Measurements from ENCODE around the gene RPL18A. TPM values are rescaled to one million over a fixed set of nuclear protein-coding genes. Genes with fewer than 3 reads are reported as not detected.

The RPL18A gene
- total and polyA plus RNA-seq, 2 of the 13 experiments (the other 11 are each of a cell fraction or from before 2014, with no cell fraction given): 1,471 to 2,004 TPM

DNA sequence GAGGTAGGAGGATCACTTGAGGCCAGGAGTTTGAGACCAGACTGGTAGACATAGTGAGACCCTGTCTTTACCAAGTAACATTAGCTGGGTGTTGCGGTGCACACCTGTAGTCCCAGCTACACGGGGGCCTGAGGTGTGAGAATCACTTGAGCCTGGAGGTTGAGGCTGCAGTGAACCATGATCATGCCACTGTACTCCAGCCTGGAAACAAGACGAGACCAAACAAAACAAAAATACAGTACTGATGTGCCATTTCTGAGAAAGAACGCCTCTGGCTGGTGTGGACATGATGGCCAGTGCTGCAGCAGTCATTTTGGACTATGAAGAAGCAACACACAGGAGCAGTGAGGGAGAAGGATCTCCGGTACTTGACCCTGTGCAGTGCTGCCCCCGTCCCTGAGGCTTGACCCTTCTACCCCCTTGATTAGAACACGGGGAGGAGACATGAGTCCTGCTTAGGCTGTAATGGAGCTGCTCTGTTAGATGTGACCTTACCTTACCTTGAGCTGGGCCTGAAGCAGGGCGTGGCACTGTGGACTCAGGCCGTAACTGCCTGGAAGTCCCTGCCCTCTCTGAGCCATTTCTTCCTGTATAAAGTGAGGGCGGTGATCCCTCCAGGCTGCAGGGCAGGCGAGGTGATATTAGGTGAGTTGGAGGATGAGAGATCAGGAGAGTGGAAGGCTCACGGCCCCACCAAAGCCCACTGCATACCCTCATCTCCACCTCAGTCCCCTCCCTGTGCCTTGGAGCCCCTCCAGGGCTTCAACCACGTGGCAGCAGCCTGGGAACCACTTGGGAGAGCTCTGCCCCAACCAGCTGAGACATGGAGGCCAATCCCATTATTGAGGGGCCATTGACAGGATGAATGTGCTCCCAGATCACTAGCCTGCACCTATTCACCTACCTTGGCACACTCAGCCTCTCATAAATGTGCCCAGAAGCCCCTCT, 5.9 kb downstream of the RPL18A start (continued):
- TF ChIP-seq, protein P1, sequence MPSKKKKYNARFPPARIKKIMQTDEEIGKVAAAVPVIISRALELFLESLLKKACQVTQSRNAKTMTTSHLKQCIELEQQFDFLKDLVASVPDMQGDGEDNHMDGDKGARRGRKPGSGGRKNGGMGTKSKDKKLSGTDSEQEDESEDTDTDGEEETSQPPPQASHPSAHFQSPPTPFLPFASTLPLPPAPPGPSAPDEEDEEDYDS (CRISPR knock-in tag; IDR thresholded peaks at IDR 0.05): no peak
- TF ChIP-seq, protein P2, sequence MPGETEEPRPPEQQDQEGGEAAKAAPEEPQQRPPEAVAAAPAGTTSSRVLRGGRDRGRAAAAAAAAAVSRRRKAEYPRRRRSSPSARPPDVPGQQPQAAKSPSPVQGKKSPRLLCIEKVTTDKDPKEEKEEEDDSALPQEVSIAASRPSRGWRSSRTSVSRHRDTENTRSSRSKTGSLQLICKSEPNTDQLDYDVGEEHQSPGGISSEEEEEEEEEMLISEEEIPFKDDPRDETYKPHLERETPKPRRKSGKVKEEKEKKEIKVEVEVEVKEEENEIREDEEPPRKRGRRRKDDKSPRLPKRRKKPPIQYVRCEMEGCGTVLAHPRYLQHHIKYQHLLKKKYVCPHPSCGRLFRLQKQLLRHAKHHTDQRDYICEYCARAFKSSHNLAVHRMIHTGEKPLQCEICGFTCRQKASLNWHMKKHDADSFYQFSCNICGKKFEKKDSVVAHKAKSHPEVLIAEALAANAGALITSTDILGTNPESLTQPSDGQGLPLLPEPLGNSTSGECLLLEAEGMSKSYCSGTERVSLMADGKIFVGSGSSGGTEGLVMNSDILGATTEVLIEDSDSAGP (CRISPR knock-in tag; IDR thresholded peaks at IDR 0.05; ENCODE audit: borderline replicate concordance): peak; percentile 40; the same call in 1 of the 2 replicates
- TF ChIP-seq ZNF510 (CRISPR knock-in tag; IDR thresholded peaks at IDR 0.05; ENCODE audit: low read depth) (no peak), ZSCAN25 (CRISPR knock-in tag; IDR thresholded peaks at IDR 0.05) (no peak), ZNF337 (CRISPR knock-in tag; IDR thresholded peaks at IDR 0.05; ENCODE audit: borderline replicate concordance, low read depth) (no peak), ZKSCAN1 (IDR thresholded peaks at IDR 0.05; ENCODE audit: low read length) (no peak), EP300 (IDR thresholded peaks at IDR 0.05; ENCODE audit: low read depth in 2 of 2, low read length in 2 of 2) (no peak), EP300 (CRISPR knock-in tag; IDR thresholded peaks at IDR 0.05; ENCODE audit: borderline replicate concordance) (no peak), SALL1 (CRISPR knock-in tag; IDR thresholded peaks at IDR 0.05) (0 out of 2 replicates have a peak, but pooled peaks have one; percentile 13), ZIK1 (CRISPR knock-in tag; IDR thresholded peaks at IDR 0.05; ENCODE audit: borderline replicate concordance, low read depth) (no peak), NR2C2 (CRISPR knock-in tag; IDR thresholded peaks at IDR 0.05; ENCODE audit: borderline replicate concordance) (no peak), ZNF160 (CRISPR knock-in tag; IDR thresholded peaks at IDR 0.05) (no peak), ZNF83 (CRISPR knock-in tag; IDR thresholded peaks at IDR 0.05; ENCODE audit: borderline replicate concordance) (0 out of 2 replicates have a peak, but pooled peaks have one; percentile 32), ZFP36 (IDR thresholded peaks at IDR 0.05; ENCODE audit: borderline replicate concordance, low read depth, low read length, partially characterized antibody) (no peak), RXRB (CRISPR knock-in tag; IDR thresholded peaks at IDR 0.05; ENCODE audit: borderline replicate concordance) (0 out of 2 replicates have a peak, but pooled peaks have one; percentile 18), NCOA1 (CRISPR knock-in tag; IDR thresholded peaks at IDR 0.05) (no peak), CHCHD3 (CRISPR knock-in tag; IDR thresholded peaks at IDR 0.05) (no peak), ATM (IDR thresholded peaks at IDR 0.05; ENCODE audit: borderline replicate concordance) (no peak)
- TF ChIP-seq, protein P3, sequence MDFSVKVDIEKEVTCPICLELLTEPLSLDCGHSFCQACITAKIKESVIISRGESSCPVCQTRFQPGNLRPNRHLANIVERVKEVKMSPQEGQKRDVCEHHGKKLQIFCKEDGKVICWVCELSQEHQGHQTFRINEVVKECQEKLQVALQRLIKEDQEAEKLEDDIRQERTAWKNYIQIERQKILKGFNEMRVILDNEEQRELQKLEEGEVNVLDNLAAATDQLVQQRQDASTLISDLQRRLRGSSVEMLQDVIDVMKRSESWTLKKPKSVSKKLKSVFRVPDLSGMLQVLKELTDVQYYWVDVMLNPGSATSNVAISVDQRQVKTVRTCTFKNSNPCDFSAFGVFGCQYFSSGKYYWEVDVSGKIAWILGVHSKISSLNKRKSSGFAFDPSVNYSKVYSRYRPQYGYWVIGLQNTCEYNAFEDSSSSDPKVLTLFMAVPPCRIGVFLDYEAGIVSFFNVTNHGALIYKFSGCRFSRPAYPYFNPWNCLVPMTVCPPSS (IDR thresholded peaks at IDR 0.05): no peak
- TF ChIP-seq, protein P4, sequence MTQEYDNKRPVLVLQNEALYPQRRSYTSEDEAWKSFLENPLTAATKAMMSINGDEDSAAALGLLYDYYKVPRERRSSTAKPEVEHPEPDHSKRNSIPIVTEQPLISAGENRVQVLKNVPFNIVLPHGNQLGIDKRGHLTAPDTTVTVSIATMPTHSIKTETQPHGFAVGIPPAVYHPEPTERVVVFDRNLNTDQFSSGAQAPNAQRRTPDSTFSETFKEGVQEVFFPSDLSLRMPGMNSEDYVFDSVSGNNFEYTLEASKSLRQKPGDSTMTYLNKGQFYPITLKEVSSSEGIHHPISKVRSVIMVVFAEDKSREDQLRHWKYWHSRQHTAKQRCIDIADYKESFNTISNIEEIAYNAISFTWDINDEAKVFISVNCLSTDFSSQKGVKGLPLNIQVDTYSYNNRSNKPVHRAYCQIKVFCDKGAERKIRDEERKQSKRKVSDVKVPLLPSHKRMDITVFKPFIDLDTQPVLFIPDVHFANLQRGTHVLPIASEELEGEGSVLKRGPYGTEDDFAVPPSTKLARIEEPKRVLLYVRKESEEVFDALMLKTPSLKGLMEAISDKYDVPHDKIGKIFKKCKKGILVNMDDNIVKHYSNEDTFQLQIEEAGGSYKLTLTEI (CRISPR knock-in tag; conservative IDR thresholded peaks at IDR 0.05): no peak
- TF ChIP-seq, protein P5, sequence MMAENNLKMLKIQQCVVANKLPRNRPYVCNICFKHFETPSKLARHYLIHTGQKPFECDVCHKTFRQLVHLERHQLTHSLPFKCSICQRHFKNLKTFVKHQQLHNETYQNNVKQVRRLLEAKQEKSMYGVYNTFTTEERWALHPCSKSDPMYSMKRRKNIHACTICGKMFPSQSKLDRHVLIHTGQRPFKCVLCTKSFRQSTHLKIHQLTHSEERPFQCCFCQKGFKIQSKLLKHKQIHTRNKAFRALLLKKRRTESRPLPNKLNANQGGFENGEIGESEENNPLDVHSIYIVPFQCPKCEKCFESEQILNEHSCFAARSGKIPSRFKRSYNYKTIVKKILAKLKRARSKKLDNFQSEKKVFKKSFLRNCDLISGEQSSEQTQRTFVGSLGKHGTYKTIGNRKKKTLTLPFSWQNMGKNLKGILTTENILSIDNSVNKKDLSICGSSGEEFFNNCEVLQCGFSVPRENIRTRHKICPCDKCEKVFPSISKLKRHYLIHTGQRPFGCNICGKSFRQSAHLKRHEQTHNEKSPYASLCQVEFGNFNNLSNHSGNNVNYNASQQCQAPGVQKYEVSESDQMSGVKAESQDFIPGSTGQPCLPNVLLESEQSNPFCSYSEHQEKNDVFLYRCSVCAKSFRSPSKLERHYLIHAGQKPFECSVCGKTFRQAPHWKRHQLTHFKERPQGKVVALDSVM (CRISPR knock-in tag; IDR thresholded peaks at IDR 0.05): peak; percentile 91

Data from HepG2 (cell line).